HepG2 (cell line): ENCODE results near the gene POFUT2.

Experiments
- CHD4 ChIP-seq: fragments of 200-600 bp; sonication (generic); IDR thresholded peaks from 2 replicates; pipeline ENCODE4 v1.7.0; 2017; ENCODE audit warnings: mild to moderate bottlenecking, low read length, borderline replicate concordance
- CREM ChIP-seq, 2 experiments: sonication (generic) in 1 of 2; formaldehyde crosslinking in 1 of 2; IDR thresholded peaks; 2 replicates each; pipeline versions ENCODE4 v1.4.0 to v1.6.1; 2016 to 2020; ENCODE audit warnings: antibody characterized with exemption in 1 of 2, mild to moderate bottlenecking in 1 of 2, missing genetic modification reagents in 1 of 2
- HNRNPLL ChIP-seq: fragments of 200-400 bp; formaldehyde crosslinking; IDR thresholded peaks from 2 replicates; pipeline ENCODE4 v1.6.1; 2017; ENCODE audit warnings: mild to moderate bottlenecking, low read depth, low read length; ENCODE audit not compliant: poor library complexity, severe bottlenecking
- NONO ChIP-seq, 2 experiments: fragments of 450-650 bp in 1 of 2; sonication (generic) in 1 of 2; formaldehyde crosslinking in 1 of 2; IDR thresholded peaks in 1 of 2; conservative IDR thresholded peaks in 1 of 2; 2 replicates each; pipeline versions ENCODE4 v1.6.1 to v1.8.0; 2017 to 2022; ENCODE audit warnings: mild to moderate bottlenecking in 1 of 2, missing genetic modification reagents in 1 of 2, moderate library complexity in 1 of 2
- PAXIP1 ChIP-seq: sonication (generic); formaldehyde crosslinking; conservative IDR thresholded peaks from 2 replicates; pipeline ENCODE4 v1.4.0; 2020; ENCODE audit warnings: mild to moderate bottlenecking, missing genetic modification reagents, moderate library complexity
- ZBTB7A ChIP-seq: sonication (generic); formaldehyde crosslinking; IDR thresholded peaks from 2 replicates; pipeline ENCODE4 v1.8.0; 2022; ENCODE audit warnings: mild to moderate bottlenecking, missing genetic modification reagents
- ZFX ChIP-seq: sonication (generic); formaldehyde crosslinking; IDR thresholded peaks from 2 replicates; pipeline ENCODE4 v1.4.0; 2020; ENCODE audit warnings: mild to moderate bottlenecking, low read depth, missing genetic modification reagents, moderate library complexity
- ZHX1 ChIP-seq: sonication (generic); formaldehyde crosslinking; IDR thresholded peaks from 2 replicates; pipeline ENCODE4 v1.8.1; 2022; ENCODE audit warnings: low read depth, mild to moderate bottlenecking, missing genetic modification reagents
- ZNF20 ChIP-seq: sonication (generic); formaldehyde crosslinking; IDR thresholded peaks from 2 replicates; pipeline ENCODE4 v1.4.0; 2020; ENCODE audit warnings: mild to moderate bottlenecking, moderate library complexity, missing genetic modification reagents
- ZNF564 ChIP-seq: sonication (generic); formaldehyde crosslinking; IDR thresholded peaks from 2 replicates; pipeline ENCODE4 v1.8.1; 2023; ENCODE audit warnings: mild to moderate bottlenecking, missing genetic modification reagents
- ZNF629 ChIP-seq: sonication (generic); formaldehyde crosslinking; conservative IDR thresholded peaks from 2 replicates; pipeline ENCODE4 v1.5.0; 2020; ENCODE audit warnings: missing genetic modification reagents
- TF ChIP-seq, protein P1 (sequence below): sonication (generic); formaldehyde crosslinking; IDR thresholded peaks from 2 replicates; pipeline ENCODE4 v1.5.0; 2020; ENCODE audit warnings: mild to moderate bottlenecking, missing genetic modification reagents, moderate library complexity
- TF ChIP-seq, protein P2 (sequence below): sonication (generic); formaldehyde crosslinking; IDR thresholded peaks from 2 replicates; pipeline ENCODE4 v1.8.0; 2022; ENCODE audit warnings: mild to moderate bottlenecking, missing genetic modification reagents, borderline replicate concordance

DNA sequence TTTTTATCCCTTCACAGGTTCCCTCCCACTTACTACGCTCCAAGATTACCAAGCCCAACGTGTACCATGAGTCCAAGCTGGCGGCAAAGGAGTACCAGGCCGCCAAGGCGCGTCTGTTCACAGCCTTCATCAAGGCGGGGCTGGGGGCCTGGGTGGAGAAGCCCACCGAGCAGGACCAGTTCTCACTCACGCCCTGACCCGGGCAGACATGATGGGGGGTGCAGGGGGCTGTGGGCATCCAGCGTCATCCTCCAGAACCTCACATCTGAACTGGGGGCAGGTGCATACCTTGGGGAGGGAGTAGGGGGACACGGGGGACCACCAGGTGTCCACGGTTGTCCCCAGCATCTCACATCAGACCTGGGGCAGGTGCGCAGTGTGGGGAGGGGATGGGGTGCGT lies 65.7 kb downstream of the POFUT2 start:
- TF ChIP-seq ZNF629, result no peak
- TF ChIP-seq ZNF20 (CRISPR knock-in tag), result no peak
- no peak for TF ChIP-seq ZNF564 (CRISPR knock-in tag)
- no peak for TF ChIP-seq CREM (IDR thresholded peaks at IDR 0.05)
- TF ChIP-seq CREM (CRISPR knock-in tag; IDR thresholded peaks at IDR 0.05), result no peak
- no peak for TF ChIP-seq CHD4
- TF ChIP-seq, protein P1, sequence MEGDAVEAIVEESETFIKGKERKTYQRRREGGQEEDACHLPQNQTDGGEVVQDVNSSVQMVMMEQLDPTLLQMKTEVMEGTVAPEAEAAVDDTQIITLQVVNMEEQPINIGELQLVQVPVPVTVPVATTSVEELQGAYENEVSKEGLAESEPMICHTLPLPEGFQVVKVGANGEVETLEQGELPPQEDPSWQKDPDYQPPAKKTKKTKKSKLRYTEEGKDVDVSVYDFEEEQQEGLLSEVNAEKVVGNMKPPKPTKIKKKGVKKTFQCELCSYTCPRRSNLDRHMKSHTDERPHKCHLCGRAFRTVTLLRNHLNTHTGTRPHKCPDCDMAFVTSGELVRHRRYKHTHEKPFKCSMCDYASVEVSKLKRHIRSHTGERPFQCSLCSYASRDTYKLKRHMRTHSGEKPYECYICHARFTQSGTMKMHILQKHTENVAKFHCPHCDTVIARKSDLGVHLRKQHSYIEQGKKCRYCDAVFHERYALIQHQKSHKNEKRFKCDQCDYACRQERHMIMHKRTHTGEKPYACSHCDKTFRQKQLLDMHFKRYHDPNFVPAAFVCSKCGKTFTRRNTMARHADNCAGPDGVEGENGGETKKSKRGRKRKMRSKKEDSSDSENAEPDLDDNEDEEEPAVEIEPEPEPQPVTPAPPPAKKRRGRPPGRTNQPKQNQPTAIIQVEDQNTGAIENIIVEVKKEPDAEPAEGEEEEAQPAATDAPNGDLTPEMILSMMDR (CRISPR knock-in tag), result no peak
- TF ChIP-seq ZBTB7A (CRISPR knock-in tag), result no peak
- no peak for TF ChIP-seq NONO (IDR thresholded peaks at IDR 0.05)
- TF ChIP-seq NONO (CRISPR knock-in tag; conservative IDR thresholded peaks at IDR 0.05), result no peak
- no peak for TF ChIP-seq ZHX1 (CRISPR knock-in tag)
- no peak for TF ChIP-seq ZFX
- TF ChIP-seq HNRNPLL, result no peak
- TF ChIP-seq, protein P2, sequence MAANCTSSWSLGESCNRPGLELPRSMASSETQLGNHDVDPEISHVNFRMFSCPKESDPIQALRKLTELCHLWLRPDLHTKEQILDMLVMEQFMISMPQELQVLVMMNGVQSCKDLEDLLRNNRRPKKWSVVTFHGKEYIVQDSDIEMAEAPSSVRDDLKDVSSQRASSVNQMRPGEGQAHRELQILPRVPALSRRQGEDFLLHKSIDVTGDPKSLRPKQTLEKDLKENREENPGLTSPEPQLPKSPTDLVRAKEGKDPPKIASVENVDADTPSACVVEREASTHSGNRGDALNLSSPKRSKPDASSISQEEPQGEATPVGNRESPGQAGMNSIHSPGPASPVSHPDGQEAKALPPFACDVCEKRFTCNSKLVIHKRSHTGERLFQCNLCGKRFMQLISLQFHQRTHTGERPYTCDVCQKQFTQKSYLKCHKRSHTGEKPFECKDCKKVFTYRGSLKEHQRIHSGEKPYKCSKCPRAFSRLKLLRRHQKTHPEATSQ (CRISPR knock-in tag), result no peak
- TF ChIP-seq PAXIP1 (CRISPR knock-in tag), result no peak
